ENCODE data around the gene OR2S2. TPM values are rescaled to one million over a fixed set of nuclear protein-coding genes. Genes with fewer than 3 reads are reported as not detected.

Gene OR2S2
- total RNA-seq, 2 donors from 2014 or later = not detected

DNA sequence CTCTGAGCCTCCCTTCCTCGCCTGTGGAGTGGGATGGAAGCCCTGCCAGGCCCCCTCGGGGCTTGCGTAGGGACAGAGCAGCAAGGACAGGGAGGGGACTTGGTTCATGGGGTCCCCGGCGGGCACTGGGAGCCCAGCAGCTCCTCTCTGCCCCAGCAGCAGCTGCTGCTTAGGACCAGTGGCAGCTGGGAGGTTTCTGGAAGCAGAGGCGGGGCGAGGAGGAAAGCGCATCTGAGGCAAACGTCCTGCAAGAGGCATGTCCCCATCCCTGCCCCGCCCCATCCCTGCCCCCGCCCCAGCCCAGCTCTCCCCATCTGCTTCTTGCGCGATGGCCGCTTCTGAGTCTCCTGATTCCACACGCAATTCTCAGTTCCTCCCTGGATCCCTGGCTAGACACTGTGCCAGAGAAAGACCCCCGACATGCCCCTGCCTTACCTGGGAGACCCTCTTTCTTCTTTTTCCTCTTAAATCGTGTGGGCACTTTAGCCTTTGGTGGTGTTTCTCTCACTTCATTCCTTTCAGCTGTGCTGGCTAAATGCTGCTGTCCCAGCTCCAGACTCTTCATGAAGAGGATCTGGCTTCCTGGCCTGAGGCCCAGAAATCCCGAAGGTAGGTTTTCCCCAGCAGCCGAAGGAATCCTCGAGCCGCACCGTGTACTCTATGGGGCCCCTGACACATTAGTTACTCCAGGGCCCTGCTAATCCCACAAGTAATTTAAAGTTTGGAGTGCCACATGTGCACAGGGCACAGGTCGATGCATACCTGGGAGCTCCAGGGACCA is 4.4 kb upstream of the OR2S2 start:
- DNase-seq (ENCODE audit: low spot score) = no peak
- Histone ChIP-seq H3K27me3 (replicated peaks; ENCODE audit: insufficient read depth) (no peaks in the 10 kb centered on the region), H3K27ac (no peak overlapping the region), H3K4me3 (no peak overlapping the region), H3K9me3 (no peaks in the 10 kb centered on the region), H3K36me3 (no peaks in the 10 kb centered on the region), H3K4me1 (ENCODE audit: control insufficient read depth in 1 of 2, low read depth in 2 of 2) (no peaks in the 10 kb centered on the region)
- no peak for ATAC-seq (ENCODE audit: insufficient number of reproducible peaks, low FRiP score, low read depth)
- TF ChIP-seq, protein P1, sequence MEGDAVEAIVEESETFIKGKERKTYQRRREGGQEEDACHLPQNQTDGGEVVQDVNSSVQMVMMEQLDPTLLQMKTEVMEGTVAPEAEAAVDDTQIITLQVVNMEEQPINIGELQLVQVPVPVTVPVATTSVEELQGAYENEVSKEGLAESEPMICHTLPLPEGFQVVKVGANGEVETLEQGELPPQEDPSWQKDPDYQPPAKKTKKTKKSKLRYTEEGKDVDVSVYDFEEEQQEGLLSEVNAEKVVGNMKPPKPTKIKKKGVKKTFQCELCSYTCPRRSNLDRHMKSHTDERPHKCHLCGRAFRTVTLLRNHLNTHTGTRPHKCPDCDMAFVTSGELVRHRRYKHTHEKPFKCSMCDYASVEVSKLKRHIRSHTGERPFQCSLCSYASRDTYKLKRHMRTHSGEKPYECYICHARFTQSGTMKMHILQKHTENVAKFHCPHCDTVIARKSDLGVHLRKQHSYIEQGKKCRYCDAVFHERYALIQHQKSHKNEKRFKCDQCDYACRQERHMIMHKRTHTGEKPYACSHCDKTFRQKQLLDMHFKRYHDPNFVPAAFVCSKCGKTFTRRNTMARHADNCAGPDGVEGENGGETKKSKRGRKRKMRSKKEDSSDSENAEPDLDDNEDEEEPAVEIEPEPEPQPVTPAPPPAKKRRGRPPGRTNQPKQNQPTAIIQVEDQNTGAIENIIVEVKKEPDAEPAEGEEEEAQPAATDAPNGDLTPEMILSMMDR (IDR thresholded peaks at IDR 0.05) = no peak

DNA sequence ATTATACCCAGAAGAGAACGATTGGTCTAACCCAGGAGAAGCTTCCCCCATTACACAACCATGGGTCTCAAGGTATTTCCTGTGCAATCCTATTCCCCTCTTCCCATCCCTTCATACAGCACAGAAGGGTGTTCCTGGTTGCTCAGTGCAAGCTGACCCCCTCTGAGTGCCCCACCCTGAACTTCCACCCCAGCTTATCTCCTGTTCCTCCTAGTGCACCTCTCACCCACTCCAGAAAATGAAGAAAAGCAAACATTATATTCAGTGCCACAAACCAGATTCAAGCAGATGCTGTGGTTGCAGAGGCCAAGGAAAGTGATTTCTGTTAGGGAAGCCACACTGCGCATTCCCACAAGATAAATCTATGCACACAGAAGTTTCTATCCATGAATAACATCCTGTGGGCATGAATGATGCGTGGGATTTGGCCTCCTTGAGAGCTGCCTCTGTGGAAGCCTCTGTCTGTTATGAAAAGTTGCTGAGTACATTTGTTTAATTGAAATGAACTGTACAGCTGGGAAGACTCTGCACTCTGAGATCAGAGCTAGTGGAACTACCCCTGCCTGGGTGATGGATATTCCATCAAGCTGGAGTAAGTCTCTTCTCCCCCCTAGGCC is 2.2 kb upstream of the OR2S2 start:
- Histone ChIP-seq H3K4me3 (no peak overlapping the region), H3K4me1 (ENCODE audit: control insufficient read depth in 1 of 2, low read depth in 2 of 2) (no peaks in the 10 kb centered on the region), H3K27me3 (replicated peaks; ENCODE audit: insufficient read depth) (no peaks in the 10 kb centered on the region), H3K27ac (no peak overlapping the region), H3K9me3 (no peaks in the 10 kb centered on the region), H3K36me3 (no peaks in the 10 kb centered on the region)
- TF ChIP-seq, protein P1 (IDR thresholded peaks at IDR 0.05) = no peak
- ATAC-seq (ENCODE audit: insufficient number of reproducible peaks, low FRiP score, low read depth) (no peak), DNase-seq (ENCODE audit: low spot score) (no peak)

DNA sequence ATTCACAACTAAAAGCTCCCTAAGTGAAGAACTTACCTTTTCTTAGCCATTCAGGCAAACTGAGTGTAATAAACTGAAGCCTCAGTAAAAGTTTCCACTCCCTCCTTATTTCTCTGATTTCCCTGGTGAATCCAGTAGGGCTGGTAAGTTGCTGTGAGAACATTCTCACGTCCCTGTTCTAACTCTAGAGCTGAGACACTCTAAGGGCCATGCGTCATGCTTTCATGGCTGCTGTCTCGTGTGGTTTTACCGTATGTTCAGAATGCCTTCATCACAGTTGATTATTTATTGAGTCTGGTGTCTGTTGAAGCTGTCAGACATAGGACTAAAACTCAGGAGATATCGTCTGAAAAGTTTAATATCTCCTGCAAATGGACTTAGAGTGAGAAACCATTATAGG is 1.3 kb downstream of the OR2S2 start:
- no peaks in the 10 kb centered on the region for H3K36me3 ChIP-seq
- TF ChIP-seq, protein P1 (IDR thresholded peaks at IDR 0.05) = no peak
- ATAC-seq (ENCODE audit: insufficient number of reproducible peaks, low FRiP score, low read depth) = no peak
- H3K9me3 ChIP-seq = no peaks in the 10 kb centered on the region
- H3K27ac ChIP-seq = no peak overlapping the region
- no peaks in the 10 kb centered on the region for H3K4me1 ChIP-seq (ENCODE audit: control insufficient read depth in 1 of 2, low read depth in 2 of 2)
- no peak for DNase-seq (ENCODE audit: low spot score)
- H3K27me3 ChIP-seq (replicated peaks; ENCODE audit: insufficient read depth) = no peaks in the 10 kb centered on the region
- no peak overlapping the region for H3K4me3 ChIP-seq

DNA sequence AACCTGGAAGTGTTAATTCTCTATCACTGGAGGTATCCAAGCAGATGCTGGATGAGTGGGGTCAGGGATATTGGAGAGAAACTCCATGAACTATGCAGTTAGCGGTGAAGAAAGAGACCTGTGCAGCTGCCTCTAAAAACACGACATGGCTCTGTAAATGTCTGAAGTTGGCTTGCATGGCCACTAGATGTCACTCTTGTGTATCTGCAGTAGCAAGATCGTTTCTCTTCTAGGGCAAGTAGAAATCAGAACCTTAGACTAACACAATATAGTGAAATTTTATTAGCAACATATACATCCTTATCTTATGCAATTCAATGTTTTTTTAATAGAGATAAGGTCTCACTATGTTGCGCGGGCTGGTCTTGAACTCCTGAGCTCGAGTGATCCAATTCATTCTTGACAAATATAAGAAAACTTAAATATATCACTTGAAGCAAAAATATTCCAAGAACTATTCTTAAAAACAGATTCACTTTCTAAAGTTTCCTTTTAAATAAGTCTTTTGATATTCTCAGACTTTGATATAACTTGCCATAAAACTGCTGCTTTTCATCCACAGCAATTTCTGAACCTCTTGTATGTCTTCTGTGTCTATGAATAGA is 2.9 kb downstream of the OR2S2 start:
- no peaks in the 10 kb centered on the region for H3K9me3 ChIP-seq
- no peak for DNase-seq (ENCODE audit: low spot score)
- H3K4me1 ChIP-seq (ENCODE audit: control insufficient read depth in 1 of 2, low read depth in 2 of 2) = no peaks in the 10 kb centered on the region
- no peak overlapping the region for H3K27ac ChIP-seq
- TF ChIP-seq, protein P1 (IDR thresholded peaks at IDR 0.05) = peak; percentile 82
- peak; percentile 27 for ATAC-seq (ENCODE audit: insufficient number of reproducible peaks, low FRiP score, low read depth)
- no peaks in the 10 kb centered on the region for H3K27me3 ChIP-seq (replicated peaks; ENCODE audit: insufficient read depth)
- no peaks in the 10 kb centered on the region for H3K36me3 ChIP-seq
- H3K4me3 ChIP-seq = no peak overlapping the region

DNA sequence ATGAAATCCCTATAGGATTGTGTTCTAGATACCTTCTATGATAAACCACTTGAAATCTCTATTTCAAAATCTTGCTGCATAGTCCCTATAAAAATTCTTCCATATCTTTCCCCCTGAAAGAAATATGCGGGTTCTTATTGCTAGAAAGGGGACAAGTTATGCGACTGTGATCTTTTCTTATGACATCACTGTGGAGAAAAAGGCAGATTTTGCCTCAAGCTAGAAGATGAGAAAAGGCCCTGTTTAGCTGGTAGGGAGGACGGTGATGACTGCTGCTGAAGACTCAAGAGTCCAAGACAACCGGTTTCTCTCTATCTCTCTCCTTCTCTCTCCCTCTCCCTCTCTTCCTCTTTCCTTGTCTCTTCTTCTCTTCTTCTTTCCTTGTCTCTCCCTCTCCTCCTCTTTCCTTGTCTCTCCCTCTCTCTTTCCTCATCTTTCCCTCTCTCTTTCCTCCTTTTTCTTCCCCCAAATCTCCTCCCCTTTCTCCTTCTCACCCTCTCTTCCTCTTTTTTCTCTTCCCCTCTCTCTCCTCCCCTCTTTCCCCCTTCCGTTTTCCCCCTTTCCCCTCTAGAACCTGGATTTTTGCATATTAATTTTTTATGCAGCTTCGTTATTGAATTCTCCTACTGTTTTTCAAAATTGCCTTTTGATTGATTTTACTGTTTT is 5.3 kb downstream of the OR2S2 start:
- Histone ChIP-seq H3K36me3 (no peaks in the 10 kb centered on the region), H3K27me3 (replicated peaks; ENCODE audit: insufficient read depth) (no peaks in the 10 kb centered on the region), H3K4me3 (no peak overlapping the region), H3K27ac (no peak overlapping the region), H3K9me3 (no peaks in the 10 kb centered on the region), H3K4me1 (ENCODE audit: control insufficient read depth in 1 of 2, low read depth in 2 of 2) (no peaks in the 10 kb centered on the region)
- no peak for DNase-seq (ENCODE audit: low spot score)
- ATAC-seq (ENCODE audit: insufficient number of reproducible peaks, low FRiP score, low read depth) = no peak
- TF ChIP-seq, protein P1 (IDR thresholded peaks at IDR 0.05) = no peak

Data from thoracic aorta (tissue), 2 donors.